HL-60 (cell line): ENCODE measurements around the gene PPP1R2C.

Source experiments
- POLR2AphosphoS5 ChIP-seq: IDR thresholded peaks from 2 replicates; pipeline ENCODE4 v1.6.1; 2012; ENCODE audit warnings: low read depth
- TF ChIP-seq, protein P1 (sequence below): IDR thresholded peaks from one replicate; pipeline ENCODE4 v1.5.1; 2011; ENCODE audit warnings: low read length, control low read depth, inconsistent platforms; ENCODE audit not compliant: insufficient read depth
- TF ChIP-seq, protein P2 (sequence below): IDR thresholded peaks from 2 replicates; pipeline ENCODE4 v1.6.1; 2012; ENCODE audit warnings: low read depth; ENCODE audit not compliant: insufficient replicate concordance

DNA sequence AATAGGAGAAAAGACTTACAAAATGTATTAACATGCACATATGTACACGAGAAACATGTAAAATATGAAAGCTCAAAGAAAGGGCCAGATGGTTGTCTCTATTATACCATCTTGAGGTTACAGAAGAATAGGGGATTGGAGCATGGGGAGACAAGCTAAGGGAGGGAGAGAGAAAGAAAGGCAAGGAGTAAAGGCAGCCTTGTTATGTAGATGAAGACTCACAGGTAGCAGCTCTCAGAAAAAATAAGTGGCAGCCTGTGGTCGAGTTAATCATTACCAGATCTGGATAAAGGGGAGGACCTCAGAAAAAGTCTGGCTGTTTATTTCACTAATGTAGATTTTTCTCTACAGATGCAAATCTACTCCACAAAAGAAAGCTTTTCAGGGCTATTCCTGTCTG is 26.6 kb upstream of the PPP1R2C start:
- TF ChIP-seq, protein P1, sequence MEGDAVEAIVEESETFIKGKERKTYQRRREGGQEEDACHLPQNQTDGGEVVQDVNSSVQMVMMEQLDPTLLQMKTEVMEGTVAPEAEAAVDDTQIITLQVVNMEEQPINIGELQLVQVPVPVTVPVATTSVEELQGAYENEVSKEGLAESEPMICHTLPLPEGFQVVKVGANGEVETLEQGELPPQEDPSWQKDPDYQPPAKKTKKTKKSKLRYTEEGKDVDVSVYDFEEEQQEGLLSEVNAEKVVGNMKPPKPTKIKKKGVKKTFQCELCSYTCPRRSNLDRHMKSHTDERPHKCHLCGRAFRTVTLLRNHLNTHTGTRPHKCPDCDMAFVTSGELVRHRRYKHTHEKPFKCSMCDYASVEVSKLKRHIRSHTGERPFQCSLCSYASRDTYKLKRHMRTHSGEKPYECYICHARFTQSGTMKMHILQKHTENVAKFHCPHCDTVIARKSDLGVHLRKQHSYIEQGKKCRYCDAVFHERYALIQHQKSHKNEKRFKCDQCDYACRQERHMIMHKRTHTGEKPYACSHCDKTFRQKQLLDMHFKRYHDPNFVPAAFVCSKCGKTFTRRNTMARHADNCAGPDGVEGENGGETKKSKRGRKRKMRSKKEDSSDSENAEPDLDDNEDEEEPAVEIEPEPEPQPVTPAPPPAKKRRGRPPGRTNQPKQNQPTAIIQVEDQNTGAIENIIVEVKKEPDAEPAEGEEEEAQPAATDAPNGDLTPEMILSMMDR, result no peak
- TF ChIP-seq, protein P2, sequence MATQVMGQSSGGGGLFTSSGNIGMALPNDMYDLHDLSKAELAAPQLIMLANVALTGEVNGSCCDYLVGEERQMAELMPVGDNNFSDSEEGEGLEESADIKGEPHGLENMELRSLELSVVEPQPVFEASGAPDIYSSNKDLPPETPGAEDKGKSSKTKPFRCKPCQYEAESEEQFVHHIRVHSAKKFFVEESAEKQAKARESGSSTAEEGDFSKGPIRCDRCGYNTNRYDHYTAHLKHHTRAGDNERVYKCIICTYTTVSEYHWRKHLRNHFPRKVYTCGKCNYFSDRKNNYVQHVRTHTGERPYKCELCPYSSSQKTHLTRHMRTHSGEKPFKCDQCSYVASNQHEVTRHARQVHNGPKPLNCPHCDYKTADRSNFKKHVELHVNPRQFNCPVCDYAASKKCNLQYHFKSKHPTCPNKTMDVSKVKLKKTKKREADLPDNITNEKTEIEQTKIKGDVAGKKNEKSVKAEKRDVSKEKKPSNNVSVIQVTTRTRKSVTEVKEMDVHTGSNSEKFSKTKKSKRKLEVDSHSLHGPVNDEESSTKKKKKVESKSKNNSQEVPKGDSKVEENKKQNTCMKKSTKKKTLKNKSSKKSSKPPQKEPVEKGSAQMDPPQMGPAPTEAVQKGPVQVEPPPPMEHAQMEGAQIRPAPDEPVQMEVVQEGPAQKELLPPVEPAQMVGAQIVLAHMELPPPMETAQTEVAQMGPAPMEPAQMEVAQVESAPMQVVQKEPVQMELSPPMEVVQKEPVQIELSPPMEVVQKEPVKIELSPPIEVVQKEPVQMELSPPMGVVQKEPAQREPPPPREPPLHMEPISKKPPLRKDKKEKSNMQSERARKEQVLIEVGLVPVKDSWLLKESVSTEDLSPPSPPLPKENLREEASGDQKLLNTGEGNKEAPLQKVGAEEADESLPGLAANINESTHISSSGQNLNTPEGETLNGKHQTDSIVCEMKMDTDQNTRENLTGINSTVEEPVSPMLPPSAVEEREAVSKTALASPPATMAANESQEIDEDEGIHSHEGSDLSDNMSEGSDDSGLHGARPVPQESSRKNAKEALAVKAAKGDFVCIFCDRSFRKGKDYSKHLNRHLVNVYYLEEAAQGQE, result no peak
- TF ChIP-seq POLR2AphosphoS5, result no peak
